Neuronal stem cell (in vitro differentiated cells): ENCODE data around the gene EPHA7.

Experiments
- DNase-seq: peaks from one replicate; pipeline ENCODE4 v3.0.0-alpha.2; 2013; ENCODE audit warnings: low spot score
- H2AFZ ChIP-seq: one replicate; pipeline ENCODE4 v1.6.1; 2013; ENCODE audit warnings: mild to moderate bottlenecking, low read length, inconsistent platforms
- H2AK5ac ChIP-seq: 2 replicates; pipeline ENCODE4 v1.6.1; 2013; ENCODE audit warnings: low read depth, mild to moderate bottlenecking, inconsistent platforms, low read length, moderate library complexity, mixed read lengths
- H2BK120ac ChIP-seq: 2 replicates; pipeline ENCODE4 v1.6.1; 2013; ENCODE audit warnings: low read depth, mild to moderate bottlenecking, inconsistent platforms, low read length, moderate library complexity, mixed read lengths
- H2BK12ac ChIP-seq: one replicate; pipeline ENCODE4 v1.6.1; 2013; ENCODE audit warnings: low read length, inconsistent platforms
- H2BK15ac ChIP-seq: 2 replicates; pipeline ENCODE4 v1.6.1; 2013; ENCODE audit warnings: mild to moderate bottlenecking, low read length, inconsistent platforms, mixed read lengths
- H2BK5ac ChIP-seq: one replicate; pipeline ENCODE4 v1.6.1; 2013; ENCODE audit warnings: inconsistent platforms, mild to moderate bottlenecking, low read length, moderate library complexity
- H3K14ac ChIP-seq: one replicate; pipeline ENCODE4 v1.6.1; 2013; ENCODE audit warnings: low read length, inconsistent platforms
- H3K18ac ChIP-seq: 2 replicates; pipeline ENCODE4 v1.6.1; 2013; ENCODE audit warnings: low read length, inconsistent platforms
- H3K23ac ChIP-seq: 2 replicates; pipeline ENCODE4 v1.6.1; 2013; ENCODE audit warnings: low read depth, mild to moderate bottlenecking, mixed read lengths, low read length, inconsistent platforms; ENCODE audit not compliant: poor library complexity
- H3K27ac ChIP-seq: replicated peaks from 3 replicates; pipeline ENCODE4 v1.5.1; 2013; ENCODE audit warnings: low read length, inconsistent platforms
- H3K27me3 ChIP-seq, 3 experiments: 2 replicates each; pipeline ENCODE4 v1.6.1; 2013; ENCODE audit warnings: low read length in 3 of 3, mild to moderate bottlenecking in 2 of 3, inconsistent platforms in 1 of 3, low read depth in 1 of 3, mixed read lengths in 1 of 3, moderate library complexity in 1 of 3; ENCODE audit not compliant: control insufficient read depth in 3 of 3, insufficient read depth in 3 of 3
- H3K36me3 ChIP-seq, 2 donors: replicated peaks in 1 of 2; 2 replicates each; pipeline ENCODE4 v1.6.1; 2013; ENCODE audit warnings: low read length in 2 of 2; ENCODE audit not compliant: control insufficient read depth in 2 of 2, insufficient read depth in 2 of 2
- H3K4ac ChIP-seq: 2 replicates; pipeline ENCODE4 v1.6.1; 2013; ENCODE audit warnings: inconsistent platforms, mild to moderate bottlenecking, low read length, moderate library complexity
- H3K4me1 ChIP-seq, 2 donors: 1 replicate in 1 of 2; 2 replicates in 1 of 2; pipeline ENCODE4 v1.6.1; 2013; ENCODE audit warnings: low read length in 2 of 2, low read depth in 1 of 2; ENCODE audit not compliant: control insufficient read depth in 2 of 2, insufficient read depth in 1 of 2
- H3K4me2 ChIP-seq: one replicate; pipeline ENCODE4 v1.6.1; 2013; ENCODE audit warnings: mild to moderate bottlenecking, low read length, inconsistent platforms; ENCODE audit not compliant: insufficient read depth, poor library complexity, severe bottlenecking
- H3K4me3 ChIP-seq, 2 donors: 2 replicates each; pipeline ENCODE4 v1.5.1; 2013; ENCODE audit warnings: low read length in 2 of 2, mild to moderate bottlenecking in 2 of 2, inconsistent platforms in 1 of 2, moderate library complexity in 1 of 2
- H3K79me1 ChIP-seq: one replicate; pipeline ENCODE4 v1.6.1; 2013; ENCODE audit warnings: low read depth, mild to moderate bottlenecking, inconsistent platforms, low read length, moderate library complexity
- H3K9ac ChIP-seq: one replicate; pipeline ENCODE4 v1.6.1; 2013; ENCODE audit warnings: mild to moderate bottlenecking, low read depth, low read length, inconsistent platforms; ENCODE audit not compliant: poor library complexity
- H3K9me3 ChIP-seq, 2 donors: replicated peaks in 1 of 2; 2 replicates each; pipeline versions ENCODE3 to v1.6.1; 2013; ENCODE audit warnings: low read length in 2 of 2, mild to moderate bottlenecking in 2 of 2, inconsistent platforms in 1 of 2, low read depth in 1 of 2, mixed read lengths in 1 of 2, moderate library complexity in 1 of 2; ENCODE audit not compliant: control insufficient read depth in 2 of 2, insufficient read depth in 1 of 2
- H4K8ac ChIP-seq: one replicate; pipeline ENCODE4 v1.6.1; 2013; ENCODE audit warnings: low read depth, mild to moderate bottlenecking, inconsistent platforms, low read length, moderate library complexity
- H4K91ac ChIP-seq: one replicate; pipeline ENCODE4 v1.6.1; 2013; ENCODE audit warnings: low read length, low read depth, mild to moderate bottlenecking, inconsistent platforms; ENCODE audit not compliant: poor library complexity
- WGBS, 2 donors: extraction: QIAGEN DNeasy Blood & Tissue Kit; methylation state at CpG; one replicate each; pipeline ENCODE4 v1.1.7; 2013; ENCODE audit warnings: missing lambda C conversion rate in 2 of 2, mixed read lengths in 1 of 2; ENCODE audit not compliant: insufficient read length in 2 of 2, insufficient replicate concordance in 1 of 2; ENCODE audit errors: extremely low coverage in 2 of 2; 5-methylcytosine and 5-hydroxymethylcytosine counted together

EPHA7 gene

DNA sequence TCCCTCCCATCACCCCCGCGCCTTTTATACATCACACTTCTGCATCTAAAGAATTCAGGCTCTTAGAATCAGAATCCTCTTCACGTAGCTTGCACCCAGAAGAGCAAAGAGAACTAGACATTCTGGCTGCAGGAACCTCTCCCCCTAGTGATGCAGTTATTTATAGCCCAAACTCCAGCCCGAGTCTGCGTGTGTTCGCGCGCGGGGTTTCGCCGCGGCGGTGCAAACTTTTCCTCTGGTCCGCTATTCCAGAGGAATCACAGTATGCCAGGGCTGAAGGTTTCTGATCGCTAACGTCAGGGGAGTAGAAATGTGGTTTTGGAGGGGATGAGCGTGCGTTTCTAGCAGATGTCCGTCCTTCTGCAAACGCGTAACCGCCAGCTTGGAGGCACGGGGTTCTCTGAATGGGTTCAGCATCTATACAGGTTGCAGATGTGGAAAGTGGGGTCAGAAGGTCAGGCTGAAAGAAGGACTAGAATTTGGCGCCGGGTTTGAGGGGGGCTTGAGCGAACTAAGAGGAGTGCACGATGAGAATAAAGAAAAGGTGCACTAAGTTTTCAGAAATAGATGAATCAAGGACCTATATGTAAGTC, 1.8 kb downstream of the EPHA7 start:
- H2BK12ac ChIP-seq, result no peak overlapping the region
- H2BK5ac ChIP-seq, result no peak overlapping the region
- H2AK5ac ChIP-seq, result no peak overlapping the region
- peak; percentile 42 for DNase-seq
- peak overlapping the region; percentile 82 for H3K4me2 ChIP-seq
- WGBS, 2 donors, result no CpG with 5 or more reads among the region's 27 CpGs
- H3K23ac ChIP-seq, result no peak overlapping the region
- no peak overlapping the region for H3K4ac ChIP-seq
- H2BK120ac ChIP-seq, result no peak overlapping the region
- peak overlapping the region; percentile 81 for H3K9ac ChIP-seq
- H3K36me3 ChIP-seq, result no peaks in the 10 kb centered on the region
- no peaks in the 10 kb centered on the region for H3K9me3 ChIP-seq
- no peak overlapping the region for H2BK15ac ChIP-seq
- no peaks in the 10 kb centered on the region for H3K27me3 ChIP-seq
- peaks cover 0 to 4% of the 10 kb centered on the region in 2 donors for H3K4me1 ChIP-seq
- peak overlapping the region; percentile 1 for H3K18ac ChIP-seq
- no peak overlapping the region for H3K27ac ChIP-seq
- peak overlapping the region; percentile 56 to 92 for H3K4me3 ChIP-seq
- H3K14ac ChIP-seq, result no peak overlapping the region
- no peak overlapping the region for H4K8ac ChIP-seq
- peak overlapping the region; percentile 98 for H2AFZ ChIP-seq
- no peak overlapping the region for H4K91ac ChIP-seq
- H3K79me1 ChIP-seq, result peaks cover 3% of the 10 kb centered on the region

DNA sequence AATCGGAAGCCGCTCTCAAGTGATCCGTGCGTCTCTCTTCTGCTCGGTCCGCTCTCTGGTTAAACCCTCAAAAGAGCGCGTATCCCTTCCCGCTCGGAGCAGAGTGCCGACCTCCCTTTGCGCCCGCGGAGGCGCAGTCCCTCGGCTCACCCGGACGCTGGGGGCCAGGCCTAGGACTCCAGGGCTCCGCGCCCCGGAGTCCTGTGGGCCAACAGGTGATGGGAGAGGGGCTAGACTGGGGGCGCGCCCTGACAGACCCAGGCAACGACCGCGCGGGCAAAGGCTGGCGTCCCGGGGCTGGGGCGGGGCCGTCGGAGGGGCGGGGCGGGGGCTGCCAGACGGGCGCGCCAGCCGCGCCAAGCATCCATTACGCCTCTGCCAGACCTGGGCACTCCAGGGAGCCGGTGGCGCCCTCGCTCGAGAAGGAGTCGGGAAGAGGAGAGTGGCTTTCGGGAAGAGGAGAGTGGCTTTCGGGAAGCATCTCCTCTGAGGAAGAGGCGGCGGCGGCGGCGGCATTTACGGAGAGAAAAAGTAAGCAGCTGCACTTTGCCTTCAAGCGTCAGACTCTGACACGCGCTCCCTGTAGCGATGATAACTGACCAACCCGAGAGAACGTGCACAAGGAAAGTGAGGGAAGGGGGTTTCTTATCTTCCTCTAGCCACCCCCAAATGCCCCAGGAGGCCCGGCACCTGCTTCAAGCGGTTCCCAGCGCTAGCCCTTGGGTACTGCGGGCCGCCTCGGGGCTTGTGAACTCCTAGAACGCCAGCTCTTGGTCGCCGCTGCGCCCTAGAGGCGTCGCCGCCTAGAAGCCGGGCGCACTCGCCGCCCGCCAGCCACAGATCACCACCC, 2.6 kb downstream of the EPHA7 start:
- H3K4me2 ChIP-seq, result peak overlapping the region; percentile 82
- H3K9me3 ChIP-seq, result no peaks in the 10 kb centered on the region
- H2BK12ac ChIP-seq, result no peak overlapping the region
- no peak overlapping the region for H2AK5ac ChIP-seq
- DNase-seq, result peak; percentile 58
- H3K14ac ChIP-seq, result no peak overlapping the region
- H2AFZ ChIP-seq, result peak overlapping the region; percentile 98
- no peak overlapping the region for H3K4ac ChIP-seq
- H3K79me1 ChIP-seq, result peaks cover 3% of the 10 kb centered on the region
- H4K91ac ChIP-seq, result no peak overlapping the region
- H3K36me3 ChIP-seq, result no peaks in the 10 kb centered on the region
- no peak overlapping the region for H2BK15ac ChIP-seq
- H3K4me3 ChIP-seq, result peak overlapping the region; percentile 56 to 92
- peak overlapping the region; percentile 65 for H3K18ac ChIP-seq
- peaks cover 0 to 4% of the 10 kb centered on the region in 2 donors for H3K4me1 ChIP-seq
- no peaks in the 10 kb centered on the region for H3K27me3 ChIP-seq
- WGBS, 2 donors, result no CpG with 5 or more reads among the region's 77 CpGs
- no peak overlapping the region for H4K8ac ChIP-seq
- H2BK5ac ChIP-seq, result peak overlapping the region; percentile 46
- no peak overlapping the region for H2BK120ac ChIP-seq
- H3K23ac ChIP-seq, result no peak overlapping the region
- H3K27ac ChIP-seq, result no peak overlapping the region
- H3K9ac ChIP-seq, result peak overlapping the region; percentile 81

DNA sequence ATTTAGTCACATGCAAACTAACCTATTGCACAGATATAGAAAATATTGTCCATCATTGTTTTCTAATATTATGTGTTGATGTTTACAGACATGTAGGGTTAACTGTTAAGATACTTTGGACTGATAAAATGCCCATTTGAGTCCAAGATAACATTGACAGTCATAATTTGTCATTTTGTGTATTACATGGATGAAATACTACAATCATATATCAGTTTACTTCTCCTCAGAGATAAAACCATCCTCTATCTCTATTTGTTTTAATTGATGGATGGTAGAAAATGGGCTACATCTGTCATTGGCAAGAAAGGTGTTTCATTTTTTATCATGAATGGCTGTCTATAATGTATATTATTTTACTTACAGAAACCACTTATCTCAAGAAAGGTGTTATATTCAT, 6.2 kb downstream of the EPHA7 start:
- no peak overlapping the region for H3K27ac ChIP-seq
- H4K8ac ChIP-seq, result no peak overlapping the region
- no peaks in the 10 kb centered on the region for H3K27me3 ChIP-seq
- H3K36me3 ChIP-seq, result peaks cover 0 to 3% of the 10 kb centered on the region in 2 donors
- H2BK15ac ChIP-seq, result no peak overlapping the region
- DNase-seq, result no peak
- no peak overlapping the region for H2AK5ac ChIP-seq
- no peak overlapping the region for H3K23ac ChIP-seq
- no peak overlapping the region for H3K4ac ChIP-seq
- H3K4me2 ChIP-seq, result no peak overlapping the region
- H2BK5ac ChIP-seq, result no peak overlapping the region
- no peaks in the 10 kb centered on the region for H3K9me3 ChIP-seq
- H3K4me3 ChIP-seq, result no peak overlapping the region
- H3K18ac ChIP-seq, result no peak overlapping the region
- H3K4me1 ChIP-seq, result peaks cover 0 to 3% of the 10 kb centered on the region in 2 donors
- H3K14ac ChIP-seq, result no peak overlapping the region
- no peak overlapping the region for H2BK12ac ChIP-seq
- H2AFZ ChIP-seq, result no peak overlapping the region
- H4K91ac ChIP-seq, result no peak overlapping the region
- no peak overlapping the region for H2BK120ac ChIP-seq
- H3K9ac ChIP-seq, result no peak overlapping the region
- peaks cover 3% of the 10 kb centered on the region for H3K79me1 ChIP-seq

DNA sequence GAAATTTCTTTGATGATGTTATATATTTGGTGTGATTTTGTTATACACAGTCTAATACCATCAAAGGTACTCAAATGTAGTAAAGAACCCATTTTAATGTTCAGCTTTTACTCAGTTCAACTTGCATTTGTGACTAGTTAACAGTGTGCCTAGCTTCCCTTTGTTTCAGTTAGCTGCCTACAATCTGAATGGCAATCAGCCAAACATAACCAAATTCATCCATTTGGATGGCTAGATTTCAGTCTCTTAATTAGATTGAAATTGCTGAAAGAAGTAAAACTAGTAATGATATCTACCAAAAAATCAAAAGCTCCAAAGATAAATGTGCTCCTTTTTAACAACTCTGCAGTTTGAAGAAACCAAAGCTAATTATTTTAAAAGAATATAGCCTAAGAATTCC, 6.9 kb downstream of the EPHA7 start:
- H3K9ac ChIP-seq, result no peak overlapping the region
- H2AFZ ChIP-seq, result no peak overlapping the region
- H3K18ac ChIP-seq, result no peak overlapping the region
- H4K8ac ChIP-seq, result no peak overlapping the region
- H3K27me3 ChIP-seq, result no peaks in the 10 kb centered on the region
- no peak overlapping the region for H2BK12ac ChIP-seq
- H2AK5ac ChIP-seq, result no peak overlapping the region
- no peaks in the 10 kb centered on the region for H3K9me3 ChIP-seq
- no peaks in the 10 kb centered on the region for H3K79me1 ChIP-seq
- no peak overlapping the region for H2BK15ac ChIP-seq
- no peak overlapping the region for H3K27ac ChIP-seq
- H2BK120ac ChIP-seq, result no peak overlapping the region
- no peak overlapping the region for H3K14ac ChIP-seq
- H3K4ac ChIP-seq, result no peak overlapping the region
- no peak overlapping the region for H2BK5ac ChIP-seq
- no peak overlapping the region for H3K23ac ChIP-seq
- H4K91ac ChIP-seq, result no peak overlapping the region
- H3K4me2 ChIP-seq, result no peak overlapping the region
- peaks cover 0 to 3% of the 10 kb centered on the region in 2 donors for H3K36me3 ChIP-seq
- H3K4me3 ChIP-seq, result no peak overlapping the region
- DNase-seq, result no peak
- peaks cover 0 to 3% of the 10 kb centered on the region in 2 donors for H3K4me1 ChIP-seq
